ENCODE data around the gene CACNA1C.

CACNA1C gene

DNA sequence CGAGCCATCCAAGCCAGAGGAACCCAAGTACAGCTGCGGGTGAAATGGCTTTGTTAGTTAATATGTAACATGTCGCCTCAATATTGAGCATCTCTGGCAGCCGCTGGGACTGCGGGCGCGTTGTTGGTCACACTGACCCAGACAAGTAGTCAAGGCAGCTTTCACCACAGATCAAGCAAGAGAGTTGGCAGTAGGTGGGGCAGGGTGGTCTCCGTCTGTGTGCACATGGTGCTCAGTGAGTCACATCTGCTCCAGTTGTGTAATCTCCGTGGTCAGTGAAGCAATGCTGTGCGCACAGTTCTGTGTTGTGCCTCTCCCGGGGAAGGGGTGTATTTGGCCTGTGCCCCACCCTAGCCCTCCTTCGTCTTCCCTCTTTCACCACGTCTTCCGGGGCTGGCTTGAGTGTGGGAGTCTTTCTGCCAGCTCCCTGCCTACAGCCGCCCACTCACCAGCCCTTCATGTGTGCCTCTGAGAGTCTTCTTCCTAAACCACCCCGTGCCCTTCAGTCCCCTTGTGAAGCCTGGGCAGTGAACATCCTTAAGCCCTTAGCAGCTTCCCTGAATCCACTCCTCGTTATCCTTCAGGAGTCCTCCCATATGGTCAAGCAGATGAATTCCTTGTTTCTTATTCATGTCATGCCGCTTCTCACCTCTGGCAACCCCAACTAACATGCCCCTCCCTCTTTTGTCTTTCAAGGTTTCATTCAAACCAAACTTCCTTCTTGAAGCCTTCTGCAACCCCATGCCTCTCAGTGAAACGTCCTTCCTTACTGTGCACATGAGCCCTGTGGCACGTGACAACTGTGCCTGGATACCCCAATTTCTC is 242.1 kb downstream of the CACNA1C start:
- peak; percentile 100 for DNase-seq (ENCODE audit: low read depth)
- peak; percentile 100 for TF ChIP-seq MYC (IDR thresholded peaks at IDR 0.05; ENCODE audit: low read depth, low read length)
- TF ChIP-seq, protein P1, sequence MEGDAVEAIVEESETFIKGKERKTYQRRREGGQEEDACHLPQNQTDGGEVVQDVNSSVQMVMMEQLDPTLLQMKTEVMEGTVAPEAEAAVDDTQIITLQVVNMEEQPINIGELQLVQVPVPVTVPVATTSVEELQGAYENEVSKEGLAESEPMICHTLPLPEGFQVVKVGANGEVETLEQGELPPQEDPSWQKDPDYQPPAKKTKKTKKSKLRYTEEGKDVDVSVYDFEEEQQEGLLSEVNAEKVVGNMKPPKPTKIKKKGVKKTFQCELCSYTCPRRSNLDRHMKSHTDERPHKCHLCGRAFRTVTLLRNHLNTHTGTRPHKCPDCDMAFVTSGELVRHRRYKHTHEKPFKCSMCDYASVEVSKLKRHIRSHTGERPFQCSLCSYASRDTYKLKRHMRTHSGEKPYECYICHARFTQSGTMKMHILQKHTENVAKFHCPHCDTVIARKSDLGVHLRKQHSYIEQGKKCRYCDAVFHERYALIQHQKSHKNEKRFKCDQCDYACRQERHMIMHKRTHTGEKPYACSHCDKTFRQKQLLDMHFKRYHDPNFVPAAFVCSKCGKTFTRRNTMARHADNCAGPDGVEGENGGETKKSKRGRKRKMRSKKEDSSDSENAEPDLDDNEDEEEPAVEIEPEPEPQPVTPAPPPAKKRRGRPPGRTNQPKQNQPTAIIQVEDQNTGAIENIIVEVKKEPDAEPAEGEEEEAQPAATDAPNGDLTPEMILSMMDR (IDR thresholded peaks at IDR 0.05; ENCODE audit: low read depth, low read length): no peak
- TF ChIP-seq, protein P2, sequence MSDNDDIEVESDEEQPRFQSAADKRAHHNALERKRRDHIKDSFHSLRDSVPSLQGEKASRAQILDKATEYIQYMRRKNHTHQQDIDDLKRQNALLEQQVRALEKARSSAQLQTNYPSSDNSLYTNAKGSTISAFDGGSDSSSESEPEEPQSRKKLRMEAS (IDR thresholded peaks at IDR 0.05; ENCODE audit: low read depth, low read length): peak; percentile 98
- TF ChIP-seq POLR2A (IDR thresholded peaks at IDR 0.05; ENCODE audit: extremely low read depth, insufficient read length): peak; percentile 28
- peak overlapping the region; percentile 44 for H3K4me3 ChIP-seq (ENCODE audit: low read depth, low read length)

DNA sequence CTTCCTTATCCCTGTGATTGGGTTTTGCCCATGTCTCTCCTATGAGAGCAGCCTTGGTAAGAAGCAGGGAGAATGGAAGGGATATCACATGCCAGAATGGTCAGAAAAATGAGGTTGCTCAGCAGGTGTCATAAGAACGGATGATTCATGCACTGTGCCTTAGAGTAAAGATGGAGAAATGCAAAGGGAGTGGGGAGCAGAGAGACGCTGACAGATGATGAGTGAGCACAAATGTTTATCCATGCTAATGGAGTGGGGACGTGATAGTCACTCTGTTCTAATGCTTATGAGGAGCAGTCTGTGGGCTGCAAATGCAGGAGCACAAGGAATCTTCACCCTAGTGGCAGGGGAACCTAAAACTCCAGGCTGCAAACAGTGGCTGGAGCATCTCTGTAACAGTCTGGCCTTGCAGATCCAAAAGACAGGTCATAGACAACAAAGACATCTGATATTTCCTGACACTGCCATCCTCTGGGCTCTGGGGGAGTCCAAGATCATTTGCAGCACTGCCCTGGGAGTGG is 243.2 kb downstream of the CACNA1C start:
- peak; percentile 70 for DNase-seq (ENCODE audit: low read depth)
- TF ChIP-seq, protein P2 (IDR thresholded peaks at IDR 0.05; ENCODE audit: low read depth, low read length): no peak
- TF ChIP-seq, protein P1 (IDR thresholded peaks at IDR 0.05; ENCODE audit: low read depth, low read length): no peak
- H3K4me3 ChIP-seq (ENCODE audit: low read depth, low read length): no peak overlapping the region

DNA sequence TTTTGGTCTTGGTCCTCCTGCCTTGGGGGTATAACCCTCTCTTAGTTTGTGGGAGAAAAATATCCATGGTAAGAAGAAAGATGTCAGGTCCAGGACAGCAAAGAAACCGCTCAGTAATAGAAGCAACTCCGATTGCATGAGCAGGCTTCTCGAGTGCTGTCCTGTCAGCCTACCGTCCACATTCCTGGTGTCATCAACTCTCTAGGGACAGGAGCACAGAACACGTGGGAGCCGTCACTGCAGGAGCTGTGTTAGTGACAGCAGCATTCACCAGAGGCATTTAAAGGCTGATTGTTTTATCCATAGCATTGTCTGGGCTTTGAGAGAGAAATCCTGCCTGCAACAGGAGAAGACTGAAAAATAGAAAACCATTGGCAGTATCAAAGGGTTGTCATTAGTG is 244.2 kb downstream of the CACNA1C start:
- H3K4me3 ChIP-seq (ENCODE audit: low read depth, low read length): no peak overlapping the region
- TF ChIP-seq, protein P2 (IDR thresholded peaks at IDR 0.05; ENCODE audit: low read depth, low read length): peak; percentile 68
- TF ChIP-seq POLR2A (IDR thresholded peaks at IDR 0.05; ENCODE audit: extremely low read depth, insufficient read length) (no peak), MYC (IDR thresholded peaks at IDR 0.05; ENCODE audit: low read depth, low read length) (no peak)
- TF ChIP-seq, protein P1 (IDR thresholded peaks at IDR 0.05; ENCODE audit: low read depth, low read length): no peak
- peak; percentile 67 for DNase-seq (ENCODE audit: low read depth)

DNA sequence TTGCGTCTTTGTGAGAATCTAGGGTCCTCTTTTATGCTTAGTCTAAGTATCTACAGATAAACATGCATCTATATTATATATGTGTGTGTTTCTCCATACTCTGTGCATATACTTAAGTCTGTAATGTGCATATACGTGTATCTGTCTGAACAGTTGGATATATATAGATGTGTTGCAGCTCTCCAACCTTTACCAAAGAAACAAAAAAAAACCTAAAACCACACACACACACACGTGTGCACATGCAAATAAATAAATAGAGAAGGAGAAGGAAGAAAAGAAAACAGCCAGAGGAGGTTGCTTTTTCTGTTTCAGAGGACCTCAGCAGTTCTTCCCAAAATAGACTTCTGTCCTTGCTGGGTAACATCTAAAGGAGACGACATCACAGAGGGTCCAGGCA is 244.9 kb downstream of the CACNA1C start:
- TF ChIP-seq POLR2A (IDR thresholded peaks at IDR 0.05; ENCODE audit: extremely low read depth, insufficient read length) (no peak), MYC (IDR thresholded peaks at IDR 0.05; ENCODE audit: low read depth, low read length) (no peak)
- TF ChIP-seq, protein P1 (IDR thresholded peaks at IDR 0.05; ENCODE audit: low read depth, low read length): no peak
- TF ChIP-seq, protein P2 (IDR thresholded peaks at IDR 0.05; ENCODE audit: low read depth, low read length): no peak
- no peak overlapping the region for H3K4me3 ChIP-seq (ENCODE audit: low read depth, low read length)
- DNase-seq (ENCODE audit: low read depth): no peak

DNA sequence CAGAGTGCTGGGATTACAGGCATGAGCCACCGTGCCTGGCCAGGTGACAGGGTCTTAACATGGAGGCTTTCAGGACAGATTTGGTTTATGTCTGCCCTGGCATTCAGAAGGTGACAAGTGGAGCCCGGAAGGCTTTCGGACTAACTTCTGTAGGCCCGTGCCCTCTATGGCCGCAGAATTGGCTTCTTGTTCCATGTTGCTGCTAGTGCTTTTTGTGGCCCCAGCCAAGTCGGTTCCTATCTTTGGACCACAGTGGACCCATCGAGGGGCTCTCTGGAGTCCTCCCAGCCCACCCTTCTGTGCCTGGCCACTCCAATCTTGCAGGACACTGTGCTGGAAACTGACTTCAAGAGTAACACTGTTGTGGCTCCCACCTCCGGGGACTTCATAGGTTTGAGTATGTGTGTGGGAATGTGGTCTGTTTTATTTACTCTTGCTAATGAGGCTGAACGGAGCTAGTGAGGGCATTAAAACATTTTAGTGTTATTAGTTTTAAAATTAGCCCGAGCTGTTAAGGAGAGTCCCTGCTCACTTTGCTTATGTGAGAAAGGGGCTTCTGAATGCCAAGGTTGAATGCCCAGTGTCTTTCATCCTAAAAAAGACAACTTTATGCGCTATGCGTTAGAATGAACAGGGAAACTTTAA is 245.9 kb downstream of the CACNA1C start:
- no peak for DNase-seq (ENCODE audit: low read depth)
- TF ChIP-seq MYC (IDR thresholded peaks at IDR 0.05; ENCODE audit: low read depth, low read length) (no peak), POLR2A (IDR thresholded peaks at IDR 0.05; ENCODE audit: extremely low read depth, insufficient read length) (no peak)
- TF ChIP-seq, protein P1 (IDR thresholded peaks at IDR 0.05; ENCODE audit: low read depth, low read length): no peak
- TF ChIP-seq, protein P2 (IDR thresholded peaks at IDR 0.05; ENCODE audit: low read depth, low read length): no peak
- H3K4me3 ChIP-seq (ENCODE audit: low read depth, low read length): no peak overlapping the region
